Naive thymus-derived CD4-positive, alpha-beta T cell (primary cell): Measurements from ENCODE around the gene SMIM20. TPM values are rescaled to one million over a fixed set of nuclear protein-coding genes. Genes with fewer than 3 reads are reported as not detected.

ENCODE experiments used
- ATAC-seq: fragments of 150-1000 bp; cut with Tn5 transposase; 2 replicates; pipeline ENCODE4 v1.10.0; 2021; ENCODE audit warnings: mild to moderate bottlenecking, moderate library complexity
- CTCF ChIA-PET: fragments of 350-600 bp; sonication (Branson Sonifier 250); formaldehyde crosslinking; loops from one replicate; lab custom pipeline; 2021; ENCODE audit warnings: antibody characterized with exemption; lab: Charles Lee
- POLR2A ChIA-PET: fragments of 350-600 bp; sonication (Branson Sonifier 250); formaldehyde crosslinking; loops from one replicate; lab custom pipeline; 2021; ENCODE audit warnings: antibody characterized with exemption, inconsistent platforms; lab: Charles Lee
- DNase-seq, 9 donors: peaks; one replicate each; pipeline versions ENCODE4 v3.0.0 to v3.0.0-alpha.2; 2020 to 2022; ENCODE audit warnings: mixed read lengths in 1 of 9
- H3K27ac ChIP-seq: one replicate; pipeline ENCODE4 v1.7.0; 2013; ENCODE audit warnings: mild to moderate bottlenecking, low read depth, low read length, moderate library complexity
- H3K27me3 ChIP-seq, 2 donors: one replicate each; pipeline ENCODE4 v1.7.0; 2013; ENCODE audit warnings: low read length in 2 of 2, mild to moderate bottlenecking in 2 of 2, moderate library complexity in 2 of 2; ENCODE audit not compliant: control insufficient read depth in 2 of 2, insufficient read depth in 2 of 2
- H3K36me3 ChIP-seq, 3 experiments: 1 replicate in 2 of 3; 2 replicates in 1 of 3; pipeline ENCODE4 v1.7.0; 2013; ENCODE audit warnings: low read length in 3 of 3, mild to moderate bottlenecking in 3 of 3, moderate library complexity in 1 of 3; ENCODE audit not compliant: insufficient read depth in 3 of 3, control insufficient read depth in 2 of 3
- H3K4me1 ChIP-seq, 2 donors: one replicate each; pipeline ENCODE4 v1.7.0; 2013; ENCODE audit warnings: low read length in 2 of 2, mild to moderate bottlenecking in 2 of 2, moderate library complexity in 1 of 2; ENCODE audit not compliant: control insufficient read depth in 2 of 2, insufficient read depth in 2 of 2
- H3K4me3 ChIP-seq: 2 replicates; pipeline ENCODE4 v1.7.0; 2013; ENCODE audit warnings: mild to moderate bottlenecking, low read length
- H3K9me3 ChIP-seq, 3 experiments: 1 replicate in 2 of 3; 2 replicates in 1 of 3; pipeline ENCODE4 v1.7.0; 2013; ENCODE audit warnings: low read length in 3 of 3; ENCODE audit not compliant: control insufficient read depth in 2 of 3
- H3K27ac Mint-ChIP-seq, 9 donors: one replicate each; pipeline ENCODE4 v1.8.0; 2020 to 2022; ENCODE audit warnings: mixed read lengths in 9 of 9, mild to moderate bottlenecking in 8 of 9, moderate library complexity in 5 of 9, inconsistent platforms in 2 of 9
- H3K27me3 Mint-ChIP-seq, 5 donors: one replicate each; pipeline ENCODE4 v1.8.0; 2021 to 2022; ENCODE audit warnings: mixed read lengths in 5 of 5, mild to moderate bottlenecking in 1 of 5
- H3K36me3 Mint-ChIP-seq, 5 donors: one replicate each; pipeline ENCODE4 v1.8.0; 2020 to 2022; ENCODE audit warnings: mixed read lengths in 5 of 5, mild to moderate bottlenecking in 3 of 5, inconsistent platforms in 1 of 5
- H3K4me1 Mint-ChIP-seq, 7 donors: one replicate each; pipeline ENCODE4 v1.8.0; 2020 to 2022; ENCODE audit warnings: mixed read lengths in 7 of 7, mild to moderate bottlenecking in 3 of 7, inconsistent platforms in 1 of 7
- H3K4me3 Mint-ChIP-seq, 10 donors: one replicate each; pipeline ENCODE4 v1.8.0; 2020 to 2022; ENCODE audit warnings: mild to moderate bottlenecking in 10 of 10, mixed read lengths in 10 of 10, moderate library complexity in 6 of 10, inconsistent platforms in 2 of 10
- H3K9me3 Mint-ChIP-seq, 11 donors: one replicate each; pipeline ENCODE4 v1.8.0; 2020 to 2022; ENCODE audit warnings: mixed read lengths in 11 of 11, mild to moderate bottlenecking in 4 of 11, inconsistent platforms in 1 of 11, moderate library complexity in 1 of 11
- intact Hi-C, 2 donors: fragments of 100-400 bp; cut with micrococcal nuclease; formaldehyde crosslinking; loops; one replicate each; pipeline ENCODE4 v1.15.1; 2023
- polyA plus RNA-seq, 2 donors: library from polyadenylated mRNA; unstranded; fragments of 300-500 nt; fragmentation: Illumina TruSeq; gene quantifications; one replicate each; pipeline ENCODE4 v1.2.3, GENCODE V29; 2021
- total RNA-seq, 6 experiments: library from RNA in 5 of 6; stranded (reverse) in 5 of 6; gene quantifications; 1 replicate in 5 of 6; 2 replicates in 1 of 6; pipeline ENCODE4 v1.2.3 and lab custom pipeline; 2021 to 2026

Gene SMIM20
- total and polyA plus RNA-seq, 7 experiments from 2014 or later: 11.6 to 67.5 (median 17.8) TPM

GRCh38 chr4:25949173-25949748, 35.2 kb downstream of the SMIM20 start:
- peaks cover 0 to 6% (median 0%) of the 10 kb centered on the region in 11 donors for H3K9me3 Mint-ChIP-seq
- no peak overlapping the region for H3K4me3 ChIP-seq
- H3K27ac ChIP-seq: no peak overlapping the region
- peaks cover 0 to 5% of the 10 kb centered on the region in 2 donors for H3K4me1 ChIP-seq
- H3K36me3 ChIP-seq: no peaks in the 10 kb centered on the region
- peaks cover 23 to 45% (median 30%) of the 10 kb centered on the region in 5 donors for H3K27me3 Mint-ChIP-seq
- H3K27me3 ChIP-seq: no peaks in the 10 kb centered on the region
- intact Hi-C loops: no loop called here
- H3K36me3 Mint-ChIP-seq: no peaks in the 10 kb centered on the region
- no peak overlapping the region for H3K4me3 Mint-ChIP-seq
- no peaks in the 10 kb centered on the region for H3K9me3 ChIP-seq
- ATAC-seq (no peak), DNase-seq (no peak)
- peaks cover 6 to 18% (median 12%) of the 10 kb centered on the region in 7 donors for H3K4me1 Mint-ChIP-seq
- CTCF ChIA-PET: no interaction called here
- H3K27ac Mint-ChIP-seq: no peak overlapping the region
- POLR2A ChIA-PET: no interaction called here

GRCh38 chr4:25949994-25950393, 36.0 kb downstream of the SMIM20 start:
- peaks cover 0 to 5% of the 10 kb centered on the region in 2 donors for H3K4me1 ChIP-seq
- DNase-seq (no peak), ATAC-seq (no peak)
- Mint-ChIP-seq H3K36me3 (no peaks in the 10 kb centered on the region), H3K4me1 (peaks cover 6 to 18% (median 12%) of the 10 kb centered on the region in 7 donors), H3K27ac (no peak overlapping the region), H3K27me3 (peaks cover 23 to 48% (median 27%) of the 10 kb centered on the region in 5 donors), H3K4me3 (no peak overlapping the region), H3K9me3 (peaks cover 0 to 6% (median 0%) of the 10 kb centered on the region in 11 donors)
- H3K27me3 ChIP-seq: no peaks in the 10 kb centered on the region
- intact Hi-C loops: no loop called here
- CTCF ChIA-PET: no interaction called here
- no peaks in the 10 kb centered on the region for H3K9me3 ChIP-seq
- POLR2A ChIA-PET: no interaction called here
- H3K27ac ChIP-seq: no peak overlapping the region
- H3K36me3 ChIP-seq: no peaks in the 10 kb centered on the region
- no peak overlapping the region for H3K4me3 ChIP-seq

GRCh38 chr4:25950461-25951389, 36.7 kb downstream of the SMIM20 start:
- Histone ChIP-seq H3K9me3 (no peaks in the 10 kb centered on the region), H3K27me3 (no peaks in the 10 kb centered on the region), H3K36me3 (no peaks in the 10 kb centered on the region), H3K27ac (no peak overlapping the region), H3K4me3 (no peak overlapping the region), H3K4me1 (peaks cover 0 to 5% of the 10 kb centered on the region in 2 donors)
- ChIA-PET POLR2A (no interaction called here), CTCF (interaction anchor here (0.5 kb wide), 1 partner anchor 755 kb away, joined by 3 read pairs; no protein-coding TSS in a partner anchor)
- Mint-ChIP-seq H3K27ac (no peak overlapping the region), H3K9me3 (peaks cover 0 to 6% (median 0%) of the 10 kb centered on the region in 11 donors), H3K4me3 (no peak overlapping the region), H3K36me3 (no peaks in the 10 kb centered on the region), H3K27me3 (peaks cover 23 to 44% (median 29%) of the 10 kb centered on the region in 5 donors), H3K4me1 (peaks cover 6 to 18% (median 12%) of the 10 kb centered on the region in 7 donors)
- intact Hi-C loops: no loop called here
- no peak for ATAC-seq
- DNase-seq: no peak

GRCh38 chr4:25951390-25951952, 37.5 kb downstream of the SMIM20 start:
- no peaks in the 10 kb centered on the region for H3K27me3 ChIP-seq
- no peaks in the 10 kb centered on the region for H3K36me3 ChIP-seq
- no peak for DNase-seq
- H3K27ac ChIP-seq: no peak overlapping the region
- no peak overlapping the region for H3K27ac Mint-ChIP-seq
- peaks cover 0 to 5% (median 0%) of the 10 kb centered on the region in 5 donors for H3K36me3 Mint-ChIP-seq
- peaks cover 6 to 18% (median 12%) of the 10 kb centered on the region in 7 donors for H3K4me1 Mint-ChIP-seq
- H3K4me3 Mint-ChIP-seq: peak overlapping the region in 1 of 10 donors; percentile 16
- CTCF ChIA-PET: no interaction called here
- intact Hi-C loops: no loop called here
- ATAC-seq: no peak
- H3K9me3 ChIP-seq: no peaks in the 10 kb centered on the region
- POLR2A ChIA-PET: no interaction called here
- peaks cover 0 to 5% of the 10 kb centered on the region in 2 donors for H3K4me1 ChIP-seq
- H3K4me3 ChIP-seq: no peak overlapping the region
- H3K9me3 Mint-ChIP-seq: peaks cover 0 to 6% (median 1%) of the 10 kb centered on the region in 11 donors
- peaks cover 23 to 49% (median 31%) of the 10 kb centered on the region in 5 donors for H3K27me3 Mint-ChIP-seq

GRCh38 chr4:25953740-25954139, 39.7 kb downstream of the SMIM20 start:
- POLR2A ChIA-PET: no interaction called here
- Mint-ChIP-seq H3K9me3 (peaks cover 0 to 7% (median 1%) of the 10 kb centered on the region in 11 donors), H3K36me3 (peaks cover 0 to 5% (median 0%) of the 10 kb centered on the region in 5 donors), H3K4me1 (peaks cover 6 to 18% (median 12%) of the 10 kb centered on the region in 7 donors), H3K27ac (no peak overlapping the region), H3K27me3 (peaks cover 17 to 43% (median 21%) of the 10 kb centered on the region in 5 donors), H3K4me3 (no peak overlapping the region)
- DNase-seq (no peak), ATAC-seq (no peak)
- H3K27ac ChIP-seq: no peak overlapping the region
- H3K9me3 ChIP-seq: no peaks in the 10 kb centered on the region
- CTCF ChIA-PET: no interaction called here
- no peaks in the 10 kb centered on the region for H3K36me3 ChIP-seq
- no peak overlapping the region for H3K4me3 ChIP-seq
- intact Hi-C loops: no loop called here
- H3K27me3 ChIP-seq: no peaks in the 10 kb centered on the region
- H3K4me1 ChIP-seq: peaks cover 0 to 5% of the 10 kb centered on the region in 2 donors

- ATAC-seq (no peak), DNase-seq (no peak)
- no peaks in the 10 kb centered on the region for H3K36me3 ChIP-seq
- H3K27me3 ChIP-seq: no peaks in the 10 kb centered on the region
- Mint-ChIP-seq H3K9me3 (peaks cover 0 to 7% (median 1%) of the 10 kb centered on the region in 11 donors), H3K4me1 (peaks cover 6 to 18% (median 12%) of the 10 kb centered on the region in 7 donors), H3K27ac (no peak overlapping the region), H3K36me3 (peaks cover 0 to 5% (median 0%) of the 10 kb centered on the region in 5 donors), H3K27me3 (peaks cover 12 to 39% (median 16%) of the 10 kb centered on the region in 5 donors), H3K4me3 (no peak overlapping the region)
- H3K4me1 ChIP-seq: peaks cover 0 to 5% of the 10 kb centered on the region in 2 donors
- intact Hi-C loops: no loop called here
- CTCF ChIA-PET: no interaction called here
- H3K4me3 ChIP-seq: no peak overlapping the region
- no peaks in the 10 kb centered on the region for H3K9me3 ChIP-seq
- POLR2A ChIA-PET: no interaction called here
- H3K27ac ChIP-seq: no peak overlapping the region
Measured at GRCh38 chr4:25954293-25954904, 40.4 kb downstream of the SMIM20 start.
